SK-N-SH treated with all-trans-retinoic acid at 6 μM for 48 hours (cell line): ENCODE measurements around the gene PAPPA2.

Experiments used
- ARNTL ChIP-seq: fragments of 450-650 bp; formaldehyde crosslinking; IDR thresholded peaks from 2 replicates; pipeline ENCODE4 v1.5.0; 2020; ENCODE audit warnings: low read depth, mild to moderate bottlenecking, moderate library complexity, borderline replicate concordance
- ISL1 ChIP-seq: fragments of 250-450 bp; sonication (Bioruptor Pico); IDR thresholded peaks from 2 replicates; pipeline ENCODE4 v2.1.2; 2022; ENCODE audit warnings: mild to moderate bottlenecking, moderate library complexity
- PPARA ChIP-seq: fragments of 250-450 bp; sonication (Bioruptor Pico); IDR thresholded peaks from 2 replicates; pipeline ENCODE4 v1.5.0; 2020; ENCODE audit warnings: mild to moderate bottlenecking, borderline replicate concordance
- RARB ChIP-seq: fragments of 250-450 bp; sonication (Bioruptor Pico); IDR thresholded peaks from 2 replicates; pipeline ENCODE4 v1.8.0; 2021; ENCODE audit warnings: mild to moderate bottlenecking, moderate library complexity
- SNAI2 ChIP-seq: fragments of 250-450 bp; sonication (Bioruptor Pico); IDR thresholded peaks from 2 replicates; pipeline ENCODE4 v1.5.0; 2020; ENCODE audit warnings: mild to moderate bottlenecking, moderate library complexity
- TOX ChIP-seq: fragments of 250-450 bp; sonication (Bioruptor Pico); IDR thresholded peaks from 2 replicates; pipeline ENCODE4 v1.8.0; 2021; ENCODE audit warnings: mild to moderate bottlenecking, moderate library complexity, borderline replicate concordance
- ZFP3 ChIP-seq: fragments of 250-450 bp; sonication (Bioruptor Pico); IDR thresholded peaks from 2 replicates; pipeline ENCODE4 v1.5.0; 2020; ENCODE audit warnings: mild to moderate bottlenecking, moderate library complexity
- ZFP30 ChIP-seq: fragments of 450-650 bp; formaldehyde crosslinking; IDR thresholded peaks from 2 replicates; pipeline ENCODE4 v1.5.0; 2022; ENCODE audit warnings: mild to moderate bottlenecking, moderate library complexity
- ZNF70 ChIP-seq: fragments of 450-650 bp; formaldehyde crosslinking; IDR thresholded peaks from 2 replicates; pipeline ENCODE4 v1.5.0; 2020; ENCODE audit warnings: mild to moderate bottlenecking, moderate library complexity
- ZNF8 ChIP-seq: fragments of 450-650 bp; formaldehyde crosslinking; IDR thresholded peaks from 2 replicates; pipeline ENCODE4 v1.5.0; 2020; ENCODE audit warnings: mild to moderate bottlenecking, moderate library complexity
- TF ChIP-seq, protein P1 (sequence below): fragments of 250-450 bp; sonication (Bioruptor Pico); IDR thresholded peaks from 2 replicates; pipeline ENCODE4 v1.5.1; 2021; ENCODE audit warnings: mild to moderate bottlenecking, moderate library complexity
- TF ChIP-seq, protein P2 (sequence below): fragments of 250-450 bp; sonication (Bioruptor Pico); IDR thresholded peaks from 2 replicates; pipeline ENCODE4 v1.5.0; 2020; ENCODE audit warnings: mild to moderate bottlenecking, moderate library complexity
- TF ChIP-seq, protein P3 (sequence below): fragments of 250-450 bp; sonication (Bioruptor Pico); IDR thresholded peaks from 2 replicates; pipeline ENCODE4 v1.8.0; 2020; ENCODE audit warnings: mild to moderate bottlenecking, moderate library complexity, borderline replicate concordance

DNA sequence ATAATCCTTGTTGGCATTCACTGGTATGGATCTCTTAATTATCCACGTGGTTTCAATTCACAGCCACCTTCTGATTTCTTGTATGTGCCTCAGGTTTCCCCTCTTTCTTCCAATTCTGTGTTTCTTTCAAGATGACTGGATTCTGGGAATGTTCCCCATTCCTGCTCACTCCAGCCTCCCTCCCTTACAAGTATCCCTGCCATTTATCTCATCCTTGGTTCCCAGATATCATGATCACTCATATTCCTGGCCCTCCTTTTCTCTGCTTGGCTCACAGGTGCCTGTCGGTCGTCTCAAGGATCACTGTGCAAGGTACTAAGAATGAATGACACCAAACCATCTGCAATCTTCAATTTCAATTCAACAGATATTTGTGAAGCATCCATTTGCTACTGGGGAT, 422.4 kb downstream of the PAPPA2 start:
- TF ChIP-seq ZFP30 (CRISPR knock-in tag) (no peak), ZNF8 (CRISPR knock-in tag) (no peak), ZNF70 (CRISPR knock-in tag) (no peak), TOX (CRISPR knock-in tag) (no peak), ARNTL (CRISPR knock-in tag) (no peak), PPARA (CRISPR knock-in tag) (no peak), ZFP3 (CRISPR knock-in tag) (no peak), SNAI2 (CRISPR knock-in tag) (no peak), RARB (CRISPR knock-in tag) (no peak), ISL1 (CRISPR knock-in tag) (no peak)
- TF ChIP-seq, protein P1, sequence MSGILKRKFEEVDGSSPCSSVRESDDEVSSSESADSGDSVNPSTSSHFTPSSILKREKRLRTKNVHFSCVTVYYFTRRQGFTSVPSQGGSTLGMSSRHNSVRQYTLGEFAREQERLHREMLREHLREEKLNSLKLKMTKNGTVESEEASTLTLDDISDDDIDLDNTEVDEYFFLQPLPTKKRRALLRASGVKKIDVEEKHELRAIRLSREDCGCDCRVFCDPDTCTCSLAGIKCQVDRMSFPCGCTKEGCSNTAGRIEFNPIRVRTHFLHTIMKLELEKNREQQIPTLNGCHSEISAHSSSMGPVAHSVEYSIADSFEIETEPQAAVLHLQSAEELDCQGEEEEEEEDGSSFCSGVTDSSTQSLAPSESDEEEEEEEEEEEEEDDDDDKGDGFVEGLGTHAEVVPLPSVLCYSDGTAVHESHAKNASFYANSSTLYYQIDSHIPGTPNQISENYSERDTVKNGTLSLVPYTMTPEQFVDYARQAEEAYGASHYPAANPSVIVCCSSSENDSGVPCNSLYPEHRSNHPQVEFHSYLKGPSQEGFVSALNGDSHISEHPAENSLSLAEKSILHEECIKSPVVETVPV = no peak
- TF ChIP-seq, protein P2, sequence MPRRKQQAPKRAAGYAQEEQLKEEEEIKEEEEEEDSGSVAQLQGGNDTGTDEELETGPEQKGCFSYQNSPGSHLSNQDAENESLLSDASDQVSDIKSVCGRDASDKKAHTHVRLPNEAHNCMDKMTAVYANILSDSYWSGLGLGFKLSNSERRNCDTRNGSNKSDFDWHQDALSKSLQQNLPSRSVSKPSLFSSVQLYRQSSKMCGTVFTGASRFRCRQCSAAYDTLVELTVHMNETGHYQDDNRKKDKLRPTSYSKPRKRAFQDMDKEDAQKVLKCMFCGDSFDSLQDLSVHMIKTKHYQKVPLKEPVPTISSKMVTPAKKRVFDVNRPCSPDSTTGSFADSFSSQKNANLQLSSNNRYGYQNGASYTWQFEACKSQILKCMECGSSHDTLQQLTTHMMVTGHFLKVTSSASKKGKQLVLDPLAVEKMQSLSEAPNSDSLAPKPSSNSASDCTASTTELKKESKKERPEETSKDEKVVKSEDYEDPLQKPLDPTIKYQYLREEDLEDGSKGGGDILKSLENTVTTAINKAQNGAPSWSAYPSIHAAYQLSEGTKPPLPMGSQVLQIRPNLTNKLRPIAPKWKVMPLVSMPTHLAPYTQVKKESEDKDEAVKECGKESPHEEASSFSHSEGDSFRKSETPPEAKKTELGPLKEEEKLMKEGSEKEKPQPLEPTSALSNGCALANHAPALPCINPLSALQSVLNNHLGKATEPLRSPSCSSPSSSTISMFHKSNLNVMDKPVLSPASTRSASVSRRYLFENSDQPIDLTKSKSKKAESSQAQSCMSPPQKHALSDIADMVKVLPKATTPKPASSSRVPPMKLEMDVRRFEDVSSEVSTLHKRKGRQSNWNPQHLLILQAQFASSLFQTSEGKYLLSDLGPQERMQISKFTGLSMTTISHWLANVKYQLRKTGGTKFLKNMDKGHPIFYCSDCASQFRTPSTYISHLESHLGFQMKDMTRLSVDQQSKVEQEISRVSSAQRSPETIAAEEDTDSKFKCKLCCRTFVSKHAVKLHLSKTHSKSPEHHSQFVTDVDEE (CRISPR knock-in tag) = no peak
- TF ChIP-seq, protein P3, sequence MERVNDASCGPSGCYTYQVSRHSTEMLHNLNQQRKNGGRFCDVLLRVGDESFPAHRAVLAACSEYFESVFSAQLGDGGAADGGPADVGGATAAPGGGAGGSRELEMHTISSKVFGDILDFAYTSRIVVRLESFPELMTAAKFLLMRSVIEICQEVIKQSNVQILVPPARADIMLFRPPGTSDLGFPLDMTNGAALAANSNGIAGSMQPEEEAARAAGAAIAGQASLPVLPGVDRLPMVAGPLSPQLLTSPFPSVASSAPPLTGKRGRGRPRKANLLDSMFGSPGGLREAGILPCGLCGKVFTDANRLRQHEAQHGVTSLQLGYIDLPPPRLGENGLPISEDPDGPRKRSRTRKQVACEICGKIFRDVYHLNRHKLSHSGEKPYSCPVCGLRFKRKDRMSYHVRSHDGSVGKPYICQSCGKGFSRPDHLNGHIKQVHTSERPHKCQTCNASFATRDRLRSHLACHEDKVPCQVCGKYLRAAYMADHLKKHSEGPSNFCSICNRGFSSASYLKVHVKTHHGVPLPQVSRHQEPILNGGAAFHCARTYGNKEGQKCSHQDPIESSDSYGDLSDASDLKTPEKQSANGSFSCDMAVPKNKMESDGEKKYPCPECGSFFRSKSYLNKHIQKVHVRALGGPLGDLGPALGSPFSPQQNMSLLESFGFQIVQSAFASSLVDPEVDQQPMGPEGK = no peak
